OCI-LY3 (cell line): ENCODE data around the gene ZMIZ1.

Source experiments
- H2AFZ ChIP-seq: fragments of 200-600, 300-600 bp; shearing (Covaris generic); 2 replicates; pipeline ENCODE4 v1.6.0; 2014; ENCODE audit warnings: antibody characterized with exemption, low read depth, low read length
- H3K27ac ChIP-seq: fragments of 200-600, 300-600 bp; sonication (generic); 2 replicates; pipeline ENCODE4 v1.5.1; 2014; ENCODE audit warnings: mild to moderate bottlenecking, low read length, moderate library complexity, mixed read lengths
- H3K27me3 ChIP-seq: fragments of 200-600, 300-600 bp; sonication (generic); 2 replicates; pipeline ENCODE4 v1.6.1; 2014; ENCODE audit warnings: low read depth, low read length, mixed read lengths
- H3K36me3 ChIP-seq: fragments of 200-600, 300-600 bp; sonication (generic); replicated peaks from 2 replicates; pipeline ENCODE3; 2014; ENCODE audit warnings: low read depth, low read length, mixed read lengths
- H3K4me1 ChIP-seq: fragments of 300-600, 200-600 bp; sonication (generic); 2 replicates; pipeline ENCODE4 v1.6.1; 2014; ENCODE audit warnings: low read length, mixed read lengths
- H3K4me2 ChIP-seq: fragments of 200-600, 300-600 bp; sonication (generic); 2 replicates; pipeline ENCODE4 v1.6.1; 2014; ENCODE audit warnings: low read length, mixed read lengths
- H3K4me3 ChIP-seq: fragments of 300-600, 200-600 bp; sonication (generic); 2 replicates; pipeline ENCODE4 v1.5.1; 2014; ENCODE audit warnings: antibody characterized with exemption, mild to moderate bottlenecking, low read length, moderate library complexity
- H3K79me2 ChIP-seq: fragments of 300-600, 200-600 bp; shearing (Covaris generic); 2 replicates; pipeline ENCODE4 v1.6.1; 2014; ENCODE audit warnings: mild to moderate bottlenecking, low read length, mixed read lengths
- H3K9ac ChIP-seq: fragments of 300-600, 200-600 bp; shearing (Covaris generic); 2 replicates; pipeline ENCODE4 v1.6.0; 2014; ENCODE audit warnings: mild to moderate bottlenecking, low read length, moderate library complexity
- H3K9me3 ChIP-seq: fragments of 200-600, 300-600 bp; shearing (Covaris generic); 2 replicates; pipeline ENCODE4 v1.6.1; 2014; ENCODE audit warnings: low read length, mixed read lengths; ENCODE audit not compliant: insufficient read depth
- H4K20me1 ChIP-seq: fragments of 200-600, 300-600 bp; sonication (generic); 2 replicates; pipeline ENCODE4 v1.6.1; 2016; ENCODE audit warnings: low read length, mixed read lengths; ENCODE audit not compliant: insufficient read depth
- EZH2phosphoT487 ChIP-seq: fragments of 200-600 bp; shearing (Covaris generic); IDR thresholded peaks from 2 replicates; pipeline ENCODE4 v1.6.1; 2018; ENCODE audit warnings: antibody characterized with exemption, mixed run types, low read depth
- TF ChIP-seq, protein P1 (sequence below): fragments of 200-600, 300-600 bp; sonication (generic); IDR thresholded peaks from 2 replicates; pipeline ENCODE4 v1.5.1; 2014; ENCODE audit warnings: antibody characterized with exemption, low read length, low read depth

ZMIZ1 gene

DNA sequence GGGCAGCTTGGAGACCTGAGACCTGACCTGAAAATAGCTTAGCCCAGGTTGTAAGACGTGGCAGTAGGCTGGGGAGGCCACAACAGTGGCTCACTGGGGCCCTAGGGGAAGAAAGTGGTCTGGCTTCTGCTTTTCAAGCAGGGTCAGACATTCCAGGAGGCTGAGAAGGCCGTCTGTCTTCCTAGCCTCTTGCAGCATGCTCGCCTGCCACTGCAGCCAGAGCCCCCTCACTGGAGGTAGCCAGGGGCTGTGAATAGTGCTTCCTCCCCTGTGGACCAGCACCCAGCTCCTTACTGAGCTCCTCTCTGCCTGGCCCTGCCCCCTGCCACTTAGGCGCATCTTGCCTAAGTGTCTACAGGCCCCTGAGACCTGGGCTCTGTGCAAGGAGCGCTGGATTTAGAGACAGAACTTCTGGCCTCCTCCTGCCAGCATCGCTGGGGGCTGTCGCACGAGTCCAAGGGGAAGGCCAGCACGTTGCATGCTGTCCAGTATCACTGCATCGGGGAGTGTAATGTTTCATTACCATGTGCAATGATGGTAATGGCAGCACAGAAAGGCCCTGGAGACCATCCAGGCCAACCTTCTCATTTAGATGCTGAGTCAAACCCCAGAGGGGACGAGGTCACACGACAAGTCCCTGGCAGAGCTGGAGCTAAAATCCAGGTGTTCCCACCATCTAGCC is 12.7 kb downstream of the ZMIZ1 start:
- H3K4me1 ChIP-seq: no peaks in the 10 kb centered on the region
- H3K79me2 ChIP-seq: no peaks in the 10 kb centered on the region
- TF ChIP-seq, protein P1, sequence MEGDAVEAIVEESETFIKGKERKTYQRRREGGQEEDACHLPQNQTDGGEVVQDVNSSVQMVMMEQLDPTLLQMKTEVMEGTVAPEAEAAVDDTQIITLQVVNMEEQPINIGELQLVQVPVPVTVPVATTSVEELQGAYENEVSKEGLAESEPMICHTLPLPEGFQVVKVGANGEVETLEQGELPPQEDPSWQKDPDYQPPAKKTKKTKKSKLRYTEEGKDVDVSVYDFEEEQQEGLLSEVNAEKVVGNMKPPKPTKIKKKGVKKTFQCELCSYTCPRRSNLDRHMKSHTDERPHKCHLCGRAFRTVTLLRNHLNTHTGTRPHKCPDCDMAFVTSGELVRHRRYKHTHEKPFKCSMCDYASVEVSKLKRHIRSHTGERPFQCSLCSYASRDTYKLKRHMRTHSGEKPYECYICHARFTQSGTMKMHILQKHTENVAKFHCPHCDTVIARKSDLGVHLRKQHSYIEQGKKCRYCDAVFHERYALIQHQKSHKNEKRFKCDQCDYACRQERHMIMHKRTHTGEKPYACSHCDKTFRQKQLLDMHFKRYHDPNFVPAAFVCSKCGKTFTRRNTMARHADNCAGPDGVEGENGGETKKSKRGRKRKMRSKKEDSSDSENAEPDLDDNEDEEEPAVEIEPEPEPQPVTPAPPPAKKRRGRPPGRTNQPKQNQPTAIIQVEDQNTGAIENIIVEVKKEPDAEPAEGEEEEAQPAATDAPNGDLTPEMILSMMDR: no peak
- no peak for TF ChIP-seq EZH2phosphoT487
- no peaks in the 10 kb centered on the region for H3K9me3 ChIP-seq
- no peak overlapping the region for H3K4me3 ChIP-seq
- H3K4me2 ChIP-seq: no peak overlapping the region
- H3K9ac ChIP-seq: no peak overlapping the region
- no peak overlapping the region for H3K27ac ChIP-seq
- H4K20me1 ChIP-seq: peaks cover 40% of the 10 kb centered on the region
- peaks cover 10% of the 10 kb centered on the region for H3K27me3 ChIP-seq
- no peaks in the 10 kb centered on the region for H3K36me3 ChIP-seq
- no peak overlapping the region for H2AFZ ChIP-seq

DNA sequence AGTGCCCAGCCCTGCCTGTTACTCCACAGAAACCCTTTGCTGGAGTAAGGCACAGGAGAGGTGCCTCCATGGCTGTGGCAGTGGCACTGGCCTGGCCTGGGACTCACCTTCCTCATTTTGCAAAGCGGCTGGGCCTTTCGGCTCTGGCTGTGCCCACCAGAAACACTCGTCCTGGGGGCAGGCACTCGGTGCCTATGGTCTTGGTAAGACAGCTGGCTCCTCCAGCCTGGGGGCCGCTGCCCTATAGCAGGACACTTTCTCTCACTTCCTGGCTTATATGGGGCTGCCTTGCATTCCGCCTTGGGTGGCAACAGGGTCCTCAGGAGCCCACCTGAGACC is 13.2 kb downstream of the ZMIZ1 start:
- Histone ChIP-seq H4K20me1 (peaks cover 42% of the 10 kb centered on the region), H3K79me2 (no peaks in the 10 kb centered on the region), H3K4me2 (no peak overlapping the region), H3K27ac (no peak overlapping the region), H3K4me3 (no peak overlapping the region), H2AFZ (no peak overlapping the region), H3K36me3 (no peaks in the 10 kb centered on the region), H3K9ac (no peak overlapping the region), H3K9me3 (no peaks in the 10 kb centered on the region), H3K27me3 (peaks cover 14% of the 10 kb centered on the region), H3K4me1 (no peaks in the 10 kb centered on the region)
- TF ChIP-seq EZH2phosphoT487: no peak
- TF ChIP-seq, protein P1: no peak

DNA sequence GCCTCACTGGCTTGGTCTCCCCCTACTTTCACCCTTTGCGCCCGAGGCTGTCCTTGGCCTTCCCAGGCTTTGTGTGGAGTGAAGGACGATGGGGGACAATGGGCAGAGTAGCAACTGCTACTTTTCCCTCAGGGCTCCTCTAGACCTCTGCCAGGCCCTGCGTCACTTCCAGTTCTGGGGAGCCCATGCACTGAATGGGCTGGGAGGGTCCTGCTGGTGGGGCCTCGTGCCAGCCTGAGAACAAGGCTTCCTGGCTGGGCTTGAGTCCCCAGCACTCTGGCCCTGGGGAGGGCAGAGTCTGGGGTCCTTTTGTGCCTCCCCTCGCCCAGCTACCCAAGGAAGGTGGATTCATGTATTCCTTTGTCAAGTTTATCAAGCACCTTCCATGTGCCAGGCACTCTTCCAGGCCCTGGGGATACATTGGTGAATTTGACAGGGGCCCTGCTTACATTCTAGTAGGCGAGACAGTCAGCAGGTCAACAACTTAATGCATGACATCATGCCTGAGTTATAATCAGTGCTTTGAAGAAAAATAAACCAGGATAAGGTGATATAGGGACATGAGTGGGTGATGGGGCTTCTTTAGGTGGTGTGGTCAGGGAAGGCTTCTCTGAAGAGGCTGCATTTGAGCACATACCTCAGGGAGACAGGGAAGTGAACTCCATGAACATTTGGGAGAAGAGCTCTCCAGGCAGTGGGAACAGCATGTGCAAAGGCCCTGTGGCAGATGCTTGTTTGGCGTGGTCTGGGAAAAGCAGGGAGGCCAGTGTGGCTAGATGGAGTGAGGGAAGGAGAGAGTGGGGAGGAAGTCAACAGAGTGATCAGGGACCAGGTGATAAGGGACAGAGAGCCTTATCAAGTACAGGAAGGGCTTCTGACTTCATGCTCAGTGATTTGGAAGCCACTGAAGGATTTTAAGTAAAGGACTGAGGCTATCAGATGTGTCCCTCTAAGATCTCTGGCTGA is 14.1 kb downstream of the ZMIZ1 start:
- Histone ChIP-seq H3K9me3 (no peaks in the 10 kb centered on the region), H3K36me3 (no peaks in the 10 kb centered on the region), H3K27ac (no peak overlapping the region), H3K4me3 (no peak overlapping the region), H4K20me1 (peaks cover 45% of the 10 kb centered on the region), H3K4me2 (no peak overlapping the region), H3K79me2 (no peaks in the 10 kb centered on the region), H2AFZ (no peak overlapping the region), H3K27me3 (peaks cover 22% of the 10 kb centered on the region), H3K9ac (no peak overlapping the region), H3K4me1 (no peaks in the 10 kb centered on the region)
- TF ChIP-seq, protein P1: no peak
- TF ChIP-seq EZH2phosphoT487: no peak
